GM18505 (cell line): ENCODE measurements around the gene ZNF555.
"Not testable (repeated sequence)": the region's sequence is repeated elsewhere in the genome, so short reads cannot be mapped to it uniquely, and the experiment has no call there.

Source experiments
- ATAC-seq: cut with Tn5 transposase; IDR thresholded peaks from one replicate; pipeline ENCODE4 v1.9.1; 2021; ENCODE audit not compliant: unreplicated experiment
- POLR2A ChIP-seq: IDR thresholded peaks from 4 replicates; pipeline ENCODE4 v1.6.1; 2011; ENCODE audit warnings: borderline replicate concordance; ENCODE audit not compliant: insufficient read depth, insufficient read length; ENCODE audit errors: extremely low read depth

The ZNF555 gene

GRCh38 chr19:2856457-2857050 lies 15.3 kb downstream of the ZNF555 start:
- no peak for ATAC-seq
- no peak for TF ChIP-seq POLR2A

DNA sequence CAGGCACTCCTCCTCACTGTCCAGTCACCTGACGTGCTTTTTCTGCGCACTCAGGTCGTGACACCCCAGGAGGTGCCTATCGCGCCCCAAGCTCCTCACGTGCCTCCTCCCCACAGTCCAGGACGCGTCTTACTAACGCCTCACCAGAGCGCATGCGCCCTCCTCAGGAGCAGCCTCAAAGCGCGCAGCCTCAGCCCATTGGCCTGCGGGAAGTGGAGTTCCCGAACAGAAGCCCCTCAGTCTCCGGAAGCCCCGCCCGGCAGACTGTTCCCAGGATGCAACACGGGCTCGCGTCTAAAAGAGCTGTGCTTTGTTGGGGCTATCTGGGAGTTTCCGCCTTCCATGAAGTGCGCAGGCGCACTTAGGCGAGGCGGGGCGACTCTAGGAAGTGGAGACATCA lies 17.6 kb downstream of the ZNF555 start:
- no peak for ATAC-seq
- TF ChIP-seq POLR2A, result no peak

DNA sequence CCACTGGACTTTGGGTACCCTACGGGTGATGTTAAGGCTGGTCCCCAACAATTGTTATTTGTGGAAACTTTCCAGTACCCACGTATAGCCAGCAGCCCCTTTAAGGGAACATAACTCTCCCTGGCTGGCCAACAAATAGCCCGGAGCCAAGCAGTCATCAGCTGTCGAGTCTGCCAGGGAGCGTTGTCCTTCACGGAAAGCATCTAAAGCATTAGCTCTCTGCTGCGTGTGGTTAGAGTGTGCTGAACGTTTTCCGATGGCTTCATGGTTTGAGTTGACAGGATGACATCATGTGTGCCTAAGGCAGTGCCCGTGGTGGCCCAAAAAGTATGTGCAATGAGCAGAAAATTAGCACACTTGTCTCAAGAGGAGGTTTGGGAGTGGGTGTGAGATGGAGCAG lies 22.5 kb downstream of the ZNF555 start:
- no peak for ATAC-seq
- no peak for TF ChIP-seq POLR2A

DNA sequence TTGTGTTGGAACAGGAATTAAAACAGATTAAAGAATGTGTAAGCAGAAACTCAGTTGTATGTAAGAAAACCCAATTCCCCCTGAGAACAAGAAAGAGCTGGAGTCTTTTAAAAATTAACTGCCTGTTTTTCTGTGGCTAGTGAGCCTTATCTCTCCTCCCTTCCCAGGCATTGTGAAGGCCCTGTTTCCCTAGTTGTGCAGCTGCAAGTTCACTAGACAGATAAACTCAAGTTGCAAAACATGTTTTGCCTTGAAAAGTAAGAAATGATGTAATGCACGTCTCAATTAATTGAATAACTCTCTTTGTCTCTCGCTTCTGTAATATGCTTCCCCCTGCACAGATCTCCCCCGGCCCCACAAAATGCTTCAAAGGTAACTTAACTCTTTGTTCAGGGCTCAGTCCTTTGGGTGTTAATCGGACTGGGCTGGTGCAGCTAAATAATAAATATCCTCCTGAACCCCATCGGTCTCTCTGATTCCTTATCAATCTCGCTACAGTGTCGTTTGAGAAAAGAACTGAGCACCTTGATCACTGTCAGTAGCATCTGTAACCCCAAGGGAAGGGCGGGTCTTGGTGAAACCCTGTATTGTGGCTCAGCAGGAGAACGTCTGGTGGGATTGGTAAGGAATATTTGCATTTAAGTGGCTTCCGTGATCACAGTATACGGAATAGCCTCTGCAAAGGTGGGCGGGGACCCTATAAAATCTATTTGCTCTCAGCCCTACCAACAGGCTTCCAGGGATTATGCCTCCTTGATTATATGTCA lies 24.2 kb downstream of the ZNF555 start:
- no peak for ATAC-seq
- TF ChIP-seq POLR2A, result no peak

- ATAC-seq, result no peak
- TF ChIP-seq POLR2A, result no peak
Observed at GRCh38 chr19:2866495-2867024, 25.3 kb downstream of the ZNF555 start.

GRCh38 chr19:2867025-2867991 lies 26.0 kb downstream of the ZNF555 start, which contains the start of gene ZNF556:
Gene ZNF556, plus strand, starts transcription at chr19:2867335. Its CDS starts 87 bp downstream, at chr19:2867422.
- no peak for TF ChIP-seq POLR2A
- ATAC-seq, result no peak

DNA sequence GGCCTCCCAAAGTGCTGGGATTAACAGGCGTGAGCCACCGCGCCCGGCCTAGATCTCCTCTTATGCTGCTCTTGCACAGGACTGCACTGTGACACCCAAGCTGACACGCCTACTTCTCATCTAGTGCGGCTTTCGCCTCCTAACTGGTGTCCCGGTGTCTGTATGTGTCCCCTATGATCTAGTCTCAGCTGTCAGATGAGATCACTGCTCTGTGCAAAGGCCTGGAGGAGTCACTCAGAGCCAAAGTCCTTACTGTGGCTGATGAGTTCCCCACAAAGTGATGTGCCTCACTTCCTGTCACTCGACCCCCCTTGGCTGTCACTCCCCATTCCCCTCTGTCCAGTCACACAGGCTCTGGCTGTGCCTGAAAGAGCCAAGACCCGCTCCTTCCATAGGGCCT lies 28.3 kb downstream of the ZNF555 start:
- no peak for TF ChIP-seq POLR2A
- ATAC-seq, result no peak

DNA sequence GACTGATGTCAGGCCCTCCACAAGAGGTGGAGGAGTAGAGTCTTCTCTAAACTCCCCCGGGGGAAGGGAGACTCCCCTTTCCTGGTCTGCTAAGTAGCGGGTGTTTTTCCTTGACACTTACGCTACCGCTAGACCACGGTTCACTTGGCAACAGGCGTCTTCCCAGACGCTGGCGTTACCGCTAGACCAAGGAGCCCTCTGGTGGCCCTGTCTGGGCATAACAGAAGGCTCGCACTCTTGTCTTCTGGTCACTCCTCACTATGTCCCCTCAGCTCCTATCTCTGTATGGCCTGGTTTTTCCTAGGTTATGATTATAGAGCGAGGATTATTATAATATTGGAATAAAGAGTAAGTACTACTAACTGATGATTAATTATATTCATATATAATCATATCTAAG lies 30.9 kb downstream of the ZNF555 start:
- not testable (repeated sequence) for ATAC-seq

DNA sequence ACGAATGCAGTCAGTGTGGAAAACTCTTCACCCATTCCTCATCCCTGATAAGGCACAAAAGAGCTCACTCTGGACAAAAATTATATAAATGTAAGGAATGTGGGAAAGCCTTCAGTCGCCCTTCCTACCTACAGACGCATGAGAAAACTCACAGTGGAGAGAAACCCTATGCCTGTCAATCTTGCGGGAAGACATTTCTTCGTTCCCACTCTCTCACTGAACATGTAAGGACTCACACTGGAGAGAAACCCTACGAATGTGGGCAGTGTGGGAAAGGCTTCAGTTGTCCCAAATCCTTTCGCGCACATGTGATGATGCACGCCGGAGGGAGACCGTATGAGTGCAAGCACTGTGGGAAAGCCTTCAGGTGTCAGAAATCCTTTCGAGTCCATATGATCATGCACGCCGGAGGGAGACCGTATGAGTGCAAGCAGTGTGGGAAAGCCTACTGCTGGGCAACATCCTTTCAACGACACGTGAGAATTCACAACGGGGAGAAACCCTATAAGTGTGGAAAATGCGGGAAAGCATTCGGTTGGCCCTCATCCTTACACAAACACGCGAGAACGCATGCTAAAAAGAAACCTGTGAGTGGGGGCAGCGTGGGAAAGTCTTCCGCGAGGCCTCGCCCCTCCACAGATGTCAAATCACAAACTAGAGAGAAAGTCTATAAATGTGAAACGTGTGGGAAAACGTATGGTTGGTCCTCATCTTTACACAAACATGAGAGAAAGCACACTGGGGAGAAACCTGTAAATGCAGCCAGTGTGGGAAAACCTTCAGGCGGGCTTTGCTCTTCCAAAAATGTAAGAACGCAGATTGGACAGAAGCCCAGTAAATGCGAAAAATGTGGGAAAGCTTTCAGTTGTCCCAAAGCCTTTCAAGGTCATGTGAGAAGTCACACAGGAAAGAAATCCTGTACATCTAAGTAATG lies 36.4 kb downstream of the ZNF555 start:
- ATAC-seq, result no peak
- TF ChIP-seq POLR2A, result no peak

DNA sequence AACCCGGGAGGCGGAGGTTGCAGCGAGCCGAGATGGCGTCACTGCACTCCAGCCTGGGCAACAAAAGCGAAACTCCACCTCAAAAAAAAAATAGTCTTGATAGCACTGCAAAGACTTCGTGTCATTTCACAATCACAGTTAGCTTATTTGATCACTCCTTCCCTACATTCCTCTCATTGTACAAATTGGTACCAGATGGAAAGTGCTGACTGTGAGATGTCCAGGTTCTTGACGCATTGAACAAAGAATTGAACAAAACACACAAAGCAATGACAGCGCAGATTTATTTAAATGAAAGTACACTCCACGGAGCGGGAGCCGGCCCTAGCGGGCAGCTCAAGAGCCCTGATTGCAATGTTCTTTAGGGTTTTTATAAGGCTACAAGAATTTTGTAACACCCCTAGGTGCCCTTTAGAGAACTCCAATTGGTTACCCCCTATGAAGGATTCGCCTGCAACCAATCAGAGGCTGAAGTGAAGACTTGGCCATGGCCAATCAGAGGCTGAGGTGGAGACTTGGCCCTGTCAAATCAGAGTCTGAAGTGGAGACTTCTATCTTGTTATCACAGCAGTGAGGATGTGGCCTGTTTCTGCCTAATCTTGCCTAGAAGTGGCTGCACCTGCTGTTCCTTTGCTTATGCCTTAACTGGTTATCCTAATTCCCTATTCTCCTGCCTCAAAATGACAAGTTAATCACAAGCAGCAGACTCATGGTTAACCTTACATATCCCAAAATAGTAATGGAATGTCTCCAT lies 42.6 kb downstream of the ZNF555 start:
- TF ChIP-seq POLR2A, result no peak
- ATAC-seq, result no peak

DNA sequence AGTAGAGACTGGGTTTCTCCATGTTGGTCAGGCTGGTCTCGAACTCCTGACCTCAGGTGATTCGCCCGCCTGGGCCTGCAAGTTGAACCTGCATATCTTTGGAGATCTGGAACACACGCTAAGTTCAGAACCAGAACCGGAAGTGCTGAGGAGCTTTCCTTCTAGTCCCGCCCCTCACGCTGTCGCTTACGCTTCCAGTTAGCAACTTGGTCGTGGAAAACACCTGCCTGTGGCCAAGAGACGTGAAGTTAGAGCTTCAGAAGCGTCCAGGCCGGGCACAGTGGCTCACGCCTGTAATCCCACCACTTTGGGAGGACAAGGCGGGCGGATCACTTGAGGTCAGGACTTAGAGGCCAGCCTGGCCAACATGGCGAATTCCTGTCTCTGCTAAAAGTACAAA lies 44.5 kb downstream of the ZNF555 start:
- no peak for ATAC-seq
- TF ChIP-seq POLR2A, result no peak
